Stimulated activated CD8-positive, alpha-beta memory T cell treated with anti-CD3 and anti-CD28 coated beads, Interleukin-4, amount 100 ng/mL, for 24 hours (primary cell): Measurements from ENCODE around the gene ACAD11.
A peak's percentile ranks its signal among the peaks of the same experiment; 100 is the strongest.

Source experiments
- DNase-seq: peaks from one replicate; pipeline ENCODE4 v3.0.0-alpha.2; 2020; ENCODE audit warnings: low read depth

The ACAD11 gene, protein sequence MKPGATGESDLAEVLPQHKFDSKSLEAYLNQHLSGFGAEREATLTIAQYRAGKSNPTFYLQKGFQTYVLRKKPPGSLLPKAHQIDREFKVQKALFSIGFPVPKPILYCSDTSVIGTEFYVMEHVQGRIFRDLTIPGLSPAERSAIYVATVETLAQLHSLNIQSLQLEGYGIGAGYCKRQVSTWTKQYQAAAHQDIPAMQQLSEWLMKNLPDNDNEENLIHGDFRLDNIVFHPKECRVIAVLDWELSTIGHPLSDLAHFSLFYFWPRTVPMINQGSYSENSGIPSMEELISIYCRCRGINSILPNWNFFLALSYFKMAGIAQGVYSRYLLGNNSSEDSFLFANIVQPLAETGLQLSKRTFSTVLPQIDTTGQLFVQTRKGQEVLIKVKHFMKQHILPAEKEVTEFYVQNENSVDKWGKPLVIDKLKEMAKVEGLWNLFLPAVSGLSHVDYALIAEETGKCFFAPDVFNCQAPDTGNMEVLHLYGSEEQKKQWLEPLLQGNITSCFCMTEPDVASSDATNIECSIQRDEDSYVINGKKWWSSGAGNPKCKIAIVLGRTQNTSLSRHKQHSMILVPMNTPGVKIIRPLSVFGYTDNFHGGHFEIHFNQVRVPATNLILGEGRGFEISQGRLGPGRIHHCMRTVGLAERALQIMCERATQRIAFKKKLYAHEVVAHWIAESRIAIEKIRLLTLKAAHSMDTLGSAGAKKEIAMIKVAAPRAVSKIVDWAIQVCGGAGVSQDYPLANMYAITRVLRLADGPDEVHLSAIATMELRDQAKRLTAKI

DNA sequence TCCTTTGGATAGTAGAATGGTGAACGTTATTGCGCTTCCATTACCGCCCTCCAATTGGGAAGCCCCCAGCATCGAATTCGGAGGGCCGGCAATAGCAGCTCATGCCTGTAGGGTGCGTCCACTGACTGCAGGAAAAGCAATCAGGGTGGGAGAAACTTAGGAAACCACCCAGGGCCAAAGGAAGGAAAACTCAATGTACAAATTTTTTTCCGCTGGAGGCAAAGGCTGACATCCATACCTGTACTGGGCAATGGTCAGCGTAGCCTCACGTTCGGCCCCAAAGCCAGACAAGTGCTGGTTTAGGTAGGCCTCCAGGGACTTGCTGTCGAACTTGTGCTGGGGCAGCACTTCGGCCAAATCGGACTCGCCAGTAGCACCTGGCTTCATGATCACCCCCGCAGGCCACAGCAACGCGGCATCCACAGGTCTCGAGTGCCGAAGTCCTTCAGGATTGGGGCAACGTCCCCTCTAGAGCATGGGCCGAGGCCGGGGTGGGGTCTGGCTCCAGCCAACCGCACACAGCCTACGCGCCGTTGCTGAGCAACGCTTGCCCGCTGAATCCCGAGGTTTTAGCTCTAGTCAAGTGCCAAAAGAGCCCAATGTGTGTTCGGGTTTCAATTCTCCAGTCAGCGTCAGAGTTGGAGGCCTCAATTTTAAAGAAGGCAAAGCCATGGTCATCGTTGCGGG, at the start of gene ACAD11:
Gene ACAD11, minus strand, starts transcription at position 445 of the 687 bp plus-strand sequence. Its CDS starts 58 bp downstream, at position 387.
- DNase-seq: no peak

DNA sequence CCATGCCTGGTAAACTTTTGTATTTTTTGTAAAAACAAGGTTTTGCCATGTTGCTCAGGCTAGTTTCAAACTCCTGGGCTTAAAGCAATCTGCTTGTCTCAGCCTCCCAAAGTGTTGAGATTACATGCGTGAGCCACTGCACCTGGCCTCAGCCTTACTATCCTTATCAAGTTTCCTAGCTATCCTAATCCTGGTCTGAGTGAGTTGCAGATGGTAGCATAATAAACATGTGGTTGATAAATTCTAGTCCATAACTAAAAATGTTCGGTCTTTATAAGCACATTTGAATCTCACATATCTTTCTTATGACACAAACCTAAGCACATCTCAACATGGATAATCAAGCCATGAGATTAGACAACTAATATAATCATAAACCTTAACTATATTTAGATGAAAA, 44.1 kb upstream of the ACAD11 start:
- no peak for DNase-seq

GRCh38 chr3:132695422-132695821, 35.8 kb upstream of the ACAD11 start:
- no peak for DNase-seq

DNA sequence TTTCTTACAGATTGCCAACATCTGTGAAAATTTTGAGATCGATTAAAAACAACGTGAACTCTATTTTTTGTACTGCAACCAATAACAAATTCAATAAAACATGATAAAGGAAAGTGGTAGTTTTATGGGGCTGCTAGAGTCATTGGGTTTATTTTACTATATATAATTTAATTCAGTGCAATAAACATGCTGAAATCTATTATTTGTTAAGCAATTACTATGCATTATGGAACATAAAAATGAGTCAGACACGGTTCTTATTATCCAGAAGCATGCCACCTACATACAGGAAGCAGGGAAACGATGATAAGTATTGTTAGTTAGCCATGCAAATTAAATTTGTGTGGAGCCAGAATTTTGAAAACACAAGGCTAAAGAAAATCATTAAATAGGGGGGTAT, 35.4 kb upstream of the ACAD11 start:
- no peak for DNase-seq

DNA sequence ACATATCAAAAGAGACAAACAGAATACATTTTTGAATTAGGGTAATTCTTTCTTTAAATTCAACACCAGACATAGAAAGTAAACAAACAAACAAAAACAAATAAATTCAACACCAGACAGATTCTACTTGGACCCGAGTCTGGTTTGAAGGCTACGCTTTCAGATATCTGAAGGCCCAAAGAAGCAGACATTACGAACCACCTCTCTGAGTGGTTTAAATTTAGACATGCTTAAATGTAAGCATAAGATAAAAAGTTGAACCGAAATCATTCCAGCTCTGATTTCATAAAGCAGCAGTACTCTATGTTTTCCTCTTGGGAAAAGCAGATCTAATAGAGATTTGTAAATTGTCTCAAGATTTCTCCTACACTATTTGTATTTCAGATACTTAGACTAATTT, 30.4 kb upstream of the ACAD11 start:
- no peak for DNase-seq

GRCh38 chr3:132682201-132682600, 22.6 kb upstream of the ACAD11 start:
- DNase-seq: no peak

- DNase-seq: no peak
These were observed 21.8 kb upstream of the ACAD11 start for GRCh38 chr3:132681421-132681820.

GRCh38 chr3:132679911-132680310, 20.3 kb upstream of the ACAD11 start:
- DNase-seq: no peak

- no peak for DNase-seq
These were observed 15.8 kb upstream of the ACAD11 start for GRCh38 chr3:132675408-132675807.

GRCh38 chr3:132669256-132669777, 9.7 kb upstream of the ACAD11 start:
- DNase-seq: no peak

DNA sequence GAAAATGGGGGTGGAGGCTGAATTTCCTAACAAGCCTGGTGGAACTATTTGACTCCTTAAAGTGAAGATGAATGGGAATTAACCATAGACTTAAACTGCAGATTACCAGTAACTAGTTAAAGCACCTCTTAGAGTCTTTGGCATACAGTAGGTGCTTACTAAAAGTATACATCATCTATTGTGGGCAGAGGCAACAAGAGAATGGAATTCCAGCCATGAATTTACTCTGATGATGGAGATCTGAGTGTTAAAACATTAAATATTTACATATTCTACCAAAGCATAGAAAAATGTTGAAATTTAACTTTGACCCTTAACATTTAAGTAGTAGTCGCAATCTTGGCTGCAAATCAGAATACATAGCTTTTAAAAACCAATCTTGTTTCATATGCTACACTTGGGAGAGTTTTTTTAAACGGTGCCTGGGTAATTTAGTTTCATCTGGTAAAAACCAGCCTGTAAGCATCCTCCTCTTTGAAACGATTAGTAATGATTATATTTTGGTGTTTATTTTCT, 5.7 kb upstream of the ACAD11 start:
- DNase-seq: no peak

DNA sequence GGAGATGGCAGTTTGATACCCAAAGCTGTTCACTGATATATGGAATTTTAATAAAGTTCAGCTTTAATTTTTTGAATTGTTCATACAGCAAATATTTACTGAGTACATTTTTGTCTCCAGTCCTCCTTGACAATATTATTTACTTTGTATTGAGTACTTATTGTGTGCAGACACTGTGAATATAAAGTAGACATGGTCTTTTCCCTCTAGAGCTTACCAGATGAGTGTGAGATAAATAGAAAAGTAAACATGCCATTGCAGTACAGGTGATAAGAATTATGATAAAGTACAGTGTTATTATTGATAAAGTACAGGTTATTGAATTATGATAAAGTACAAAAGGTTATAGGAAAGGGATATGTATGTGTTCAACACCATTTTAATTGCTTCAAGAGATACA, 2.6 kb upstream of the ACAD11 start:
- no peak for DNase-seq

DNA sequence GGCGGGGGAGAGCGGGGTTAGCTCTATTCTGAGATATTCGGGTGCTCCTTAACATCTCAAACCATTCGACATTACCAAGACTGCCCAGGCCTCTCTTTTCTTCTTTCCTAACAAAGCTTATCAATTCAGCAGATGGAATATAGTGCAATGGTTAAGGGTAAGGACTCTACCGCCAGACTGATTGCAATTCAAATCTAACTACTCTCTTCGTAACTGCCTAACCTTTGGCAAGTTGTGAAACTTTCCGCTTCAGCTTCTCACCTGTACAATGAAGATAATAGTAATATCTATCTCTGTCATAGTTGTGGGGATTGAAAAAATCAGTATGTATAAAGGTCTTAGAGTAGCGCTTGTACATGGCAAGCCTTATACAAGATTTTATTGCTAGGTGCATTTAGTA, 1.5 kb upstream of the ACAD11 start:
- DNase-seq: no peak

GRCh38 chr3:132660811-132661070, 1.1 kb upstream of the ACAD11 start:
- DNase-seq: no peak

- DNase-seq: peak; percentile 60
These were observed 622 bp upstream of the ACAD11 start, which contains the start of gene UBA5 for GRCh38 chr3:132660052-132660810. Gene UBA5 (plus strand): TSS chr3:132660329. CDS start chr3:132660538, 209 bp downstream.

DNA sequence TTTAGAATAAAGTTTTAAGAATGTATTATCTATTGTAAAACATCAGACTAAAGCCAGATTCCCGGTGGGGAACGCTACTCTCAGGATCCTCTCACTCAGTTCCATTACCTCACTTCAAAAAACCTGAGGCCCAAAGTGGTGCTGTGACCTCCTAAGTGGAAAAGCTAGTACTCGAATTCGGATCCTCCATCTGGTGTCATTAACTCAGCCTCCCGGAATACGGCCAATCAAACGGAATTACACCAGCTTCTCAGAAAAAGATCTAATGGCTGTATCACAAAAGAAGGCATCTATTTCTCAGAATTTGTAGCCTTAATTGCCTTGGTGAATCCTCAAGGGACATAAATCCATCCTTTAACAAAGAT, 627 bp downstream of the ACAD11 start:
- DNase-seq: no peak

DNA sequence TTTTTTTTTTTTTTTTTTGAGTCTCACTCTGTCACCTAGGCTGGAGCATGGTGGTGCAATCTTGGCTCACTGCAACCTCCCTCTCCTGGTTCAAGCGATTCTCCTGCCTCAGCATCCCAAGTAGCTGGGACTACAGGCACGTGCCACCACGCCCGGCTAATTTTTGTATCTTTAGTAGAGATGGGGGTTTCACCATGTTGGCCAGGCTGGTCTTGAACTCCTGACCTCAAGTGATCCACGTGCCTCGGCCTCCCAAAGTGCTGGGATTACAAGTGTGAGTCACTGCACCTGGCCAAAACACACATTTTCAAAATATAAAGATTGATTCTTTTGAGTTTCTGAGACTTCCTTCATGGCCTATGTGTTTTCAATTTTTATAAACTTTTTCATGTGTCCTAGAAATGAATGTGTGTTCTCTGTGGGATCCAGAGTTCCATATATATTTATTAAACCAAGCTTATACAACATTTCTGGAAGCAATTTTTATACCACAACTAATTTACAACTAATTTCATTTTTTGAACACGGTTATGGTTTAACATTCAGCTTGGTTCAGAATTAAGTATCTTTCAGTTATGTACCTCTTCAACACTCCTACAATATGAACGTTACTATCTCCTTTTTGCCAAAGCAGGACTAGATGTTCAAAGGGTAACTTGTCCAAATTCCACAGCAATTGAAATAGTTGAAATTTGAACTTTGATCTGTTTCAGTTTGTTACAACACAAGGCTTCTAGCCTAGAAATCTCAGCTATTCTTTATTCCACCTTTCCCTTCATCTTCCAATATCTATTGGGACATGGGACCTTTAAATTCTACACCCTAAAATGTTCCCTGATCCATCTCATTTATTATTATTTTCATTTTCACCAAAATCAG, 1.5 kb downstream of the ACAD11 start:
- DNase-seq: no peak

DNA sequence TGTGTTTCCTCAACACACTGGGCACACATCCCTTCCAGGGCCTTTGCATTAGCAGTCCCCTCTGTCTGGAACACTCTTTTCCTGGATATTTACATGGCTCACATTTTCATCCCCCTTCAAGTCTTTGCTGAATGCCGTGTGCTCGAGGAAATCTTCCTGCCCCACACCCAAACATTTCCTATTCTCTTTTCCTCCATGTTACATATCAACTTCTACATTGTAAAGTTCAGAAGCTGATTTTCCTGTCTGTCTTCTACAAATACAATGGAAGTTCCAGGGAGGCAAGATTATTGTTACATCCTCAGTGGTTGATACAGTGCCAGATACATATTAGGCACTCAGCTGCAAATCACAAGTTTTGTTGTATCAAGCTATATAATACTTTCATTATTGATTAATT, 4.1 kb downstream of the ACAD11 start:
- no peak for DNase-seq

GRCh38 chr3:132654721-132655120, 4.9 kb downstream of the ACAD11 start:
- no peak for DNase-seq

DNA sequence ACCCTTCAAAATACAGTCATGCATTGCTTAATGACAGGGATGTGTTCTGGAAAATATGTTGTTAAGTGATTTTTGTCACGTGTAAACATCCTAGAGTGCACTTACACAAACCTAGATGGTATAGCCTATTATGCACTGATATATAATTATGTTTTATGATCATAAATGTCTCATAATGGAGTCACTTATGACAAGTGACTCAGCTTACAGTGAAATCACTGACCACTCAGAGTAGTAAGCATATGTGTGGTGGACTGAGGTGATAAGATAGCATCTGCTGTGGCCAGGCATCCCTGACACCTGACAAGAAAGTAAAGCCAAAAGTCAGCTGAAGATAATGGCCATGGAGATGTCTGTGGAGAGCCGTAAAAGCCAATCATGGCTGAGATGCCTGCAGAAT, 5.4 kb downstream of the ACAD11 start:
- no peak for DNase-seq
